ENCODE measurements around the gene OR8B8.

OR8B8 gene

DNA sequence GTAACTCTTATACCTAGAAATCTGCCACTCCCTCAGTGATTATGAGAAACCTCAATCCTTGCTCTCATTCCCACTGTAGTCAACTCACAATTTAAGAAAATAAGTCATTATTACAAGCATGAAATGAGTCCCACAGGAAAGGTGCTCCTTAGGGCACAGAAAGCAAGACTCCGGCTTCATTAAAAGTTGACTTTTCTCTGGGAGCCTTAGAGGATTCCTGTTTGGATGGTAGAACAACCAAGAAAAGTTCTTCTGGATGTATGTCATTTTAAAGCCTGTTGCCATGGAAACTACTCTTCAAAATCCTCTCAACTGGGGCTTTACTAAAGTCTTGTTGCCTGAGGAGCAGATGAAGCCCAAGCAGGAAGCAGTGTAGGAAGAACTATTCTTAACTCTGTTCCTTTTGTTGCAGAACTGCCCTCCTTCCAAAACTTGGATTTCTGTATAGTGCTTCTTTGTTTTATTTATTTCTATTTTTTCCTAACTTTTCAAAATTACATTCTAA is at the start of gene OR8B8:
TSS of gene OR8B8 (minus strand) at position 51 of the 505 bp plus-strand sequence. CDS start 4,611 bp downstream, outside the sequence.
- FAIRE-seq: no peak
- TF ChIP-seq, protein P1, sequence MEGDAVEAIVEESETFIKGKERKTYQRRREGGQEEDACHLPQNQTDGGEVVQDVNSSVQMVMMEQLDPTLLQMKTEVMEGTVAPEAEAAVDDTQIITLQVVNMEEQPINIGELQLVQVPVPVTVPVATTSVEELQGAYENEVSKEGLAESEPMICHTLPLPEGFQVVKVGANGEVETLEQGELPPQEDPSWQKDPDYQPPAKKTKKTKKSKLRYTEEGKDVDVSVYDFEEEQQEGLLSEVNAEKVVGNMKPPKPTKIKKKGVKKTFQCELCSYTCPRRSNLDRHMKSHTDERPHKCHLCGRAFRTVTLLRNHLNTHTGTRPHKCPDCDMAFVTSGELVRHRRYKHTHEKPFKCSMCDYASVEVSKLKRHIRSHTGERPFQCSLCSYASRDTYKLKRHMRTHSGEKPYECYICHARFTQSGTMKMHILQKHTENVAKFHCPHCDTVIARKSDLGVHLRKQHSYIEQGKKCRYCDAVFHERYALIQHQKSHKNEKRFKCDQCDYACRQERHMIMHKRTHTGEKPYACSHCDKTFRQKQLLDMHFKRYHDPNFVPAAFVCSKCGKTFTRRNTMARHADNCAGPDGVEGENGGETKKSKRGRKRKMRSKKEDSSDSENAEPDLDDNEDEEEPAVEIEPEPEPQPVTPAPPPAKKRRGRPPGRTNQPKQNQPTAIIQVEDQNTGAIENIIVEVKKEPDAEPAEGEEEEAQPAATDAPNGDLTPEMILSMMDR (IDR thresholded peaks at IDR 0.05; ENCODE audit: insufficient read depth, missing control alignments): no peak
- DNase-seq (ENCODE audit: insufficient read length, low spot score): no peak

DNA sequence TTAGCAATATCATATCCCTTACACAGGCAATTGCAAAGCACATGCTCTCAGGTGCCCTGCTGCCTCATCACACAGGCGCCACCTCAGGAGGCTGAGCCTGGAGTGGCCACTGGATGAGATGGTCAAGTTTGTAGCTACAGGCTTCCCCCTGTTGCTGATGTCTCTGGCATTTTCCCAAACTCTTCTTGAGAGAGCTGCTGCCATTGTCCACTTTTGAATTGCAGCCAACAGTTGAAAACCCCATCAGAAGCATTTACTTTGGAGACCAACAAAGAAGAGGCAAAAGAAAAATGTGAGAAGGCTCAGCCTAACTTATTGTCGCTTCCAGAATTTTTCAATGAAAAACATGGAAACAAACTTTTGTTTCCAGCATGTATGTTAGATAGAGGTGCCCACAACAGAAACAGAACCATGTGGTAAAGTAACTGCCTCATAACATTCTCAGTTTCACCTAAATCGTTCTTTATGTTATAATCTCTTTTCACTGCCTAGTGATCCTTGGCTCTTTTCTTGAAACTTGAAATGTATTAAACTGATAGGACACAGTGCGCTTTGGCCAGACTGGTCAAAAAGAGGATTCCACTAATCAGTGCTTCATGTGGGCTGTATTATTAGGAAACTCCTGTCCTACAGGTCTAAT is 47.6 kb upstream of the OR8B8 start:
- DNase-seq (ENCODE audit: insufficient read length, low spot score) (no peak), FAIRE-seq (no peak)
- TF ChIP-seq, protein P1 (IDR thresholded peaks at IDR 0.05; ENCODE audit: insufficient read depth, missing control alignments): no peak

DNA sequence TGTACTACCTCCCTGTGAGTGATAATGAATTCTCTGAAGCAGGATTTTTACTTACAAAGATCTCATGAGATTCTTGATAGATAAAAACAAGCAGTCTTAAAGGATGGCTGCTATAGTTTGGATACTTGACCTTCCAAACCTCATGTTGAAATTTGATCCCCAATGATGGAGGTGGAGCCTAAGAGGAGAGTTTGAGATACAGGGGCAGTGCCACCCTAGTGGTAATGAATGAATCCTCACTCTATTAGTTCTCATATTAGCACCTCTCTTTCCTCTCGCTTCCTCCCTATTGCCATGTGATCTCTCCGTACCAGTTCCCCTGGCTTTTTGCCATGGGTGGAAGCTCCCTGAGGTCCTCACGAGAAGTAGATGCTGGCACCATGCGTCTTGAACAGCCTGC is 37.9 kb upstream of the OR8B8 start:
- TF ChIP-seq, protein P1 (IDR thresholded peaks at IDR 0.05; ENCODE audit: insufficient read depth, missing control alignments): no peak
- FAIRE-seq: no peak
- no peak for DNase-seq (ENCODE audit: insufficient read length, low spot score)

DNA sequence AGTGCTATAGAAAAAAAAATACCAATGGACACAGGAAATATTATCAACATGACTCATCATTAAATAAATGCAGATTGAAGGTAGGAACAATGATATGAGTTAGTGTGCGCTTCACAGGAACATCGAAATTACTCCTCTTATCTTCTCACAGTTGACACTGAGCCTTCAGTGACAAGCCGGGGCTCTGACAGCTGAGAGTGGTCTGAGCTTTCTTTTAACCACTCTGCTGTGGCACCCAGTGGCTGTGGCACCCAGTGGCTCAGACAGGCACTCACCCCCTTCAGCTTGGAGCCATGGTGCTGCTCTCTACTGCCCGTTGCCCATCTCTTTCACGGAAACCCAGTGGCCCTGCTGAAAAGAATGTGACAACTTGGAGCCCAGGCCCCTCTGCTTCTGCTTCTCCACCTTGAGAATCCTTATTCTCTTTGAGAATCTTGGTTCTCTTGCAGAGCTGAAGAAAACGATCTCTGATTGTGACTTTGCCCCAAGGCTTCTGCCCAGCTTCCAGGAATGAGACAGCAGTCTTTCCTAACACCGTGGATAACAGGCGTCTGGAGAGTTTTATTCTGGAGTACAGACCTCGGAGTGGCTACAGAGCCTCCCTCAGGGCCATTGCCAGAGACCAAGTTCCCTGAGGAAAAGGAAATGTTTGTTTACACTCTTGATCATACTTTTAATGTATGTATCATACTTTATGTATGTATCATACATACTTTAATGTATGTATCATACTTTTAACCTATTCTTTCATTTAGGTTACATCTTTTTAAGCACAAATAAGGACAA is 37.1 kb upstream of the OR8B8 start:
- TF ChIP-seq, protein P1 (IDR thresholded peaks at IDR 0.05; ENCODE audit: insufficient read depth, missing control alignments): no peak
- no peak for DNase-seq (ENCODE audit: insufficient read length, low spot score)
- FAIRE-seq: no peak

- DNase-seq (ENCODE audit: insufficient read length, low spot score) (no peak), FAIRE-seq (no peak)
- TF ChIP-seq, protein P1 (IDR thresholded peaks at IDR 0.05; ENCODE audit: insufficient read depth, missing control alignments): no peak
These were observed 36.1 kb upstream of the OR8B8 start for GRCh38 chr11:124481365-124482323.

DNA sequence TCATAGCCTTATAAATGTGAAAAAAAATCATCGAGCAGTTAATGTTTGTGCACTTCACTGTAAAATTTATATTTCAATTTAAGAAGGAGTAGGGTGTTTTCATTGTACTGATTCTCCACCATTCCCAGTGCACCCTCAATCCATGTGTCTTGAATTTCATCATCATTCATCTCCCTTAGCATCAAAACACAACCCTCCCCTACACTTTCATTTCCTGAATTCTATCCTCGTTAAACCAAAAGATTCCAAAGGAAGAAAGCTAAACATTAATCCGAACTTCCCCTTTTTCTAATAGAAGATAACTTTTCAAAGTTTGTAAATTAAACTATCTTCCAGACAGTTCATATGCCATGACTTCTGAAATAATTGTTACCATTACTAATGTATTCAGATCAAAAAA is 34.1 kb upstream of the OR8B8 start:
- TF ChIP-seq, protein P1 (IDR thresholded peaks at IDR 0.05; ENCODE audit: insufficient read depth, missing control alignments): no peak
- no peak for DNase-seq (ENCODE audit: insufficient read length, low spot score)
- FAIRE-seq: no peak

Measured in D721Med (cell line).